ENCODE measurements around the gene ZC3H15.

DNA sequence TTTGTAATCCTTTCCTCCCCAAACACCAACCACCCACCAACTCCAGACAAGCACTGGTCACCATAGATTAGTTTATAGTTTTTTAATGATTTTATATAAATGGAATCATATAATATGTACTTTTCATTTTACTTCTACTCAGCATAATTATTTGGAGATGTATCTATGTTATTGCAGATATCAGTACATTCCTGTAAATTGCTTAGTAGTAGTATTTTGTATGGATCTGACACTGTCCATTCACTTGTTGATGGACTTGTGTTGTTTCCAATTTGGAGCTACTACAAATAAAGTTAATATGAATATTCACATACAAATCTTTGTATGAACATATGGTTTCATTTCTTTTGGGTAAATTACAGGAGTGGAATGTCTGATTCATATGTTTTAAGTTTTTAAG lies 31.0 kb downstream of the ZC3H15 start:
- TF ChIP-seq YY1 (IDR thresholded peaks at IDR 0.05; ENCODE audit: insufficient read depth, insufficient read length): no peak
- no peak for TF ChIP-seq ZNF274 (IDR thresholded peaks at IDR 0.05; ENCODE audit: low read depth, low read length)

Measured in NT2/D1 (cell line).